ENCODE results near the gene KIF5C. TPM values are rescaled to one million over a fixed set of nuclear protein-coding genes. Genes with fewer than 3 reads are reported as not detected.

Gene KIF5C
- total RNA-seq, 2 donors from 2014 or later, result 1.6 to 3.4 TPM

GRCh38 chr2:149002378-149002890, 127.4 kb downstream of the KIF5C start:
- TF ChIP-seq, protein P1, sequence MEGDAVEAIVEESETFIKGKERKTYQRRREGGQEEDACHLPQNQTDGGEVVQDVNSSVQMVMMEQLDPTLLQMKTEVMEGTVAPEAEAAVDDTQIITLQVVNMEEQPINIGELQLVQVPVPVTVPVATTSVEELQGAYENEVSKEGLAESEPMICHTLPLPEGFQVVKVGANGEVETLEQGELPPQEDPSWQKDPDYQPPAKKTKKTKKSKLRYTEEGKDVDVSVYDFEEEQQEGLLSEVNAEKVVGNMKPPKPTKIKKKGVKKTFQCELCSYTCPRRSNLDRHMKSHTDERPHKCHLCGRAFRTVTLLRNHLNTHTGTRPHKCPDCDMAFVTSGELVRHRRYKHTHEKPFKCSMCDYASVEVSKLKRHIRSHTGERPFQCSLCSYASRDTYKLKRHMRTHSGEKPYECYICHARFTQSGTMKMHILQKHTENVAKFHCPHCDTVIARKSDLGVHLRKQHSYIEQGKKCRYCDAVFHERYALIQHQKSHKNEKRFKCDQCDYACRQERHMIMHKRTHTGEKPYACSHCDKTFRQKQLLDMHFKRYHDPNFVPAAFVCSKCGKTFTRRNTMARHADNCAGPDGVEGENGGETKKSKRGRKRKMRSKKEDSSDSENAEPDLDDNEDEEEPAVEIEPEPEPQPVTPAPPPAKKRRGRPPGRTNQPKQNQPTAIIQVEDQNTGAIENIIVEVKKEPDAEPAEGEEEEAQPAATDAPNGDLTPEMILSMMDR (IDR thresholded peaks at IDR 0.05), result no peak
- no peaks in the 10 kb centered on the region for H3K4me1 ChIP-seq
- no peaks in the 10 kb centered on the region for H3K27me3 ChIP-seq
- no peak for DNase-seq
- intact Hi-C loops (cut with DNase I), result no loop called here
- no peak overlapping the region for H3K9ac ChIP-seq (ENCODE audit: low read depth in 2 of 2, low read length in 2 of 2)
- no peaks in the 10 kb centered on the region for H3K9me3 ChIP-seq
- H3K4me3 ChIP-seq, result no peak overlapping the region
- no peaks in the 10 kb centered on the region for H3K36me3 ChIP-seq
- H3K27ac ChIP-seq, result no peak overlapping the region

GRCh38 chr2:149002891-149003740, 128.1 kb downstream of the KIF5C start:
- no peak overlapping the region for H3K4me3 ChIP-seq
- H3K9me3 ChIP-seq, result no peaks in the 10 kb centered on the region
- H3K9ac ChIP-seq (ENCODE audit: low read depth in 2 of 2, low read length in 2 of 2), result no peak overlapping the region
- no peaks in the 10 kb centered on the region for H3K36me3 ChIP-seq
- no peaks in the 10 kb centered on the region for H3K27me3 ChIP-seq
- no peaks in the 10 kb centered on the region for H3K4me1 ChIP-seq
- H3K27ac ChIP-seq, result no peak overlapping the region
- TF ChIP-seq, protein P1 (IDR thresholded peaks at IDR 0.05), result no peak
- intact Hi-C loops (cut with DNase I), result no loop called here
- DNase-seq, result no peak

- Histone ChIP-seq H3K4me3 (no peak overlapping the region), H3K9ac (ENCODE audit: low read depth in 2 of 2, low read length in 2 of 2) (no peak overlapping the region), H3K36me3 (no peaks in the 10 kb centered on the region), H3K27ac (no peak overlapping the region), H3K4me1 (no peaks in the 10 kb centered on the region), H3K27me3 (no peaks in the 10 kb centered on the region), H3K9me3 (no peaks in the 10 kb centered on the region)
- TF ChIP-seq, protein P1 (IDR thresholded peaks at IDR 0.05), result no peak
- intact Hi-C loops (cut with DNase I), result no loop called here
- no peak for DNase-seq
Measured at GRCh38 chr2:149004836-149005235, 129.8 kb downstream of the KIF5C start.

GRCh38 chr2:149005471-149006077, 130.5 kb downstream of the KIF5C start:
- no peaks in the 10 kb centered on the region for H3K36me3 ChIP-seq
- H3K27ac ChIP-seq, result no peak overlapping the region
- TF ChIP-seq, protein P1 (IDR thresholded peaks at IDR 0.05), result no peak
- no peak overlapping the region for H3K9ac ChIP-seq (ENCODE audit: low read depth in 2 of 2, low read length in 2 of 2)
- DNase-seq, result no peak
- H3K9me3 ChIP-seq, result no peaks in the 10 kb centered on the region
- H3K4me3 ChIP-seq, result no peak overlapping the region
- intact Hi-C loops (cut with DNase I), result no loop called here
- H3K4me1 ChIP-seq, result no peaks in the 10 kb centered on the region
- H3K27me3 ChIP-seq, result no peaks in the 10 kb centered on the region

- intact Hi-C loops (cut with DNase I), result no loop called here
- Histone ChIP-seq H3K36me3 (no peaks in the 10 kb centered on the region), H3K4me3 (no peak overlapping the region), H3K4me1 (no peaks in the 10 kb centered on the region), H3K9ac (ENCODE audit: low read depth in 2 of 2, low read length in 2 of 2) (no peak overlapping the region), H3K27me3 (no peaks in the 10 kb centered on the region), H3K27ac (no peak overlapping the region), H3K9me3 (no peaks in the 10 kb centered on the region)
- DNase-seq, result no peak
- TF ChIP-seq, protein P1 (IDR thresholded peaks at IDR 0.05), result no peak
Measured at GRCh38 chr2:149006883-149007543, 132.0 kb downstream of the KIF5C start.

All from colonic mucosa (tissue), 4 donors.